Naive thymus-derived CD4-positive, alpha-beta T cell (primary cell): ENCODE measurements around the gene VASP. TPM values are rescaled to one million over a fixed set of nuclear protein-coding genes. Genes with fewer than 3 reads are reported as not detected.

Experiments used
- ATAC-seq: fragments of 150-1000 bp; cut with Tn5 transposase; 2 replicates; pipeline ENCODE4 v1.10.0; 2021; ENCODE audit warnings: mild to moderate bottlenecking, moderate library complexity
- CTCF ChIA-PET: fragments of 350-600 bp; sonication (Branson Sonifier 250); formaldehyde crosslinking; loops from one replicate; lab custom pipeline; 2021; ENCODE audit warnings: antibody characterized with exemption; lab: Charles Lee
- POLR2A ChIA-PET: fragments of 350-600 bp; sonication (Branson Sonifier 250); formaldehyde crosslinking; loops from one replicate; lab custom pipeline; 2021; ENCODE audit warnings: antibody characterized with exemption, inconsistent platforms; lab: Charles Lee
- DNase-seq, 9 donors: peaks; one replicate each; pipeline versions ENCODE4 v3.0.0 to v3.0.0-alpha.2; 2020 to 2022; ENCODE audit warnings: mixed read lengths in 1 of 9
- H3K27ac ChIP-seq: one replicate; pipeline ENCODE4 v1.7.0; 2013; ENCODE audit warnings: mild to moderate bottlenecking, low read depth, low read length, moderate library complexity
- H3K27me3 ChIP-seq, 2 donors: one replicate each; pipeline ENCODE4 v1.7.0; 2013; ENCODE audit warnings: low read length in 2 of 2, mild to moderate bottlenecking in 2 of 2, moderate library complexity in 2 of 2; ENCODE audit not compliant: control insufficient read depth in 2 of 2, insufficient read depth in 2 of 2
- H3K36me3 ChIP-seq, 3 experiments: 1 replicate in 2 of 3; 2 replicates in 1 of 3; pipeline ENCODE4 v1.7.0; 2013; ENCODE audit warnings: low read length in 3 of 3, mild to moderate bottlenecking in 3 of 3, moderate library complexity in 1 of 3; ENCODE audit not compliant: insufficient read depth in 3 of 3, control insufficient read depth in 2 of 3
- H3K4me1 ChIP-seq, 2 donors: one replicate each; pipeline ENCODE4 v1.7.0; 2013; ENCODE audit warnings: low read length in 2 of 2, mild to moderate bottlenecking in 2 of 2, moderate library complexity in 1 of 2; ENCODE audit not compliant: control insufficient read depth in 2 of 2, insufficient read depth in 2 of 2
- H3K4me3 ChIP-seq: 2 replicates; pipeline ENCODE4 v1.7.0; 2013; ENCODE audit warnings: mild to moderate bottlenecking, low read length
- H3K9me3 ChIP-seq, 3 experiments: 1 replicate in 2 of 3; 2 replicates in 1 of 3; pipeline ENCODE4 v1.7.0; 2013; ENCODE audit warnings: low read length in 3 of 3; ENCODE audit not compliant: control insufficient read depth in 2 of 3
- H3K27ac Mint-ChIP-seq, 9 donors: one replicate each; pipeline ENCODE4 v1.8.0; 2020 to 2022; ENCODE audit warnings: mixed read lengths in 9 of 9, mild to moderate bottlenecking in 8 of 9, moderate library complexity in 5 of 9, inconsistent platforms in 2 of 9
- H3K27me3 Mint-ChIP-seq, 5 donors: one replicate each; pipeline ENCODE4 v1.8.0; 2021 to 2022; ENCODE audit warnings: mixed read lengths in 5 of 5, mild to moderate bottlenecking in 1 of 5
- H3K36me3 Mint-ChIP-seq, 5 donors: one replicate each; pipeline ENCODE4 v1.8.0; 2020 to 2022; ENCODE audit warnings: mixed read lengths in 5 of 5, mild to moderate bottlenecking in 3 of 5, inconsistent platforms in 1 of 5
- H3K4me1 Mint-ChIP-seq, 7 donors: one replicate each; pipeline ENCODE4 v1.8.0; 2020 to 2022; ENCODE audit warnings: mixed read lengths in 7 of 7, mild to moderate bottlenecking in 3 of 7, inconsistent platforms in 1 of 7
- H3K4me3 Mint-ChIP-seq, 10 donors: one replicate each; pipeline ENCODE4 v1.8.0; 2020 to 2022; ENCODE audit warnings: mild to moderate bottlenecking in 10 of 10, mixed read lengths in 10 of 10, moderate library complexity in 6 of 10, inconsistent platforms in 2 of 10
- H3K9me3 Mint-ChIP-seq, 11 donors: one replicate each; pipeline ENCODE4 v1.8.0; 2020 to 2022; ENCODE audit warnings: mixed read lengths in 11 of 11, mild to moderate bottlenecking in 4 of 11, inconsistent platforms in 1 of 11, moderate library complexity in 1 of 11
- intact Hi-C, 2 donors: fragments of 100-400 bp; cut with micrococcal nuclease; formaldehyde crosslinking; loops; one replicate each; pipeline ENCODE4 v1.15.1; 2023
- polyA plus RNA-seq, 2 donors: library from polyadenylated mRNA; unstranded; fragments of 300-500 nt; fragmentation: Illumina TruSeq; gene quantifications; one replicate each; pipeline ENCODE4 v1.2.3, GENCODE V29; 2021
- total RNA-seq, 6 experiments: library from RNA in 5 of 6; stranded (reverse) in 5 of 6; gene quantifications; 1 replicate in 5 of 6; 2 replicates in 1 of 6; pipeline ENCODE4 v1.2.3 and lab custom pipeline; 2021 to 2026

VASP gene
- total and polyA plus RNA-seq, 7 experiments from 2014 or later: 27.0 to 206 (median 74.2) TPM

GRCh38 chr19:45518469-45518826 lies 11.2 kb downstream of the VASP start:
- ChIA-PET POLR2A (no interaction called here), CTCF (interaction anchor here (0.7 kb wide), 1 partner anchor 44 kb away, joined by 3 read pairs; no protein-coding TSS in a partner anchor)
- Mint-ChIP-seq H3K4me3 (no peak overlapping the region), H3K4me1 (peaks cover 14 to 40% (median 33%) of the 10 kb centered on the region in 7 donors), H3K27ac (no peak overlapping the region), H3K9me3 (no peaks in the 10 kb centered on the region), H3K36me3 (peaks cover 0 to 23% (median 5%) of the 10 kb centered on the region in 5 donors), H3K27me3 (no peaks in the 10 kb centered on the region)
- H3K9me3 ChIP-seq: no peaks in the 10 kb centered on the region
- H3K27ac ChIP-seq: no peak overlapping the region
- no peak overlapping the region for H3K4me3 ChIP-seq
- intact Hi-C loops: no loop called here
- no peak for ATAC-seq
- H3K27me3 ChIP-seq: no peaks in the 10 kb centered on the region
- peaks cover 24 to 28% of the 10 kb centered on the region in 2 donors for H3K4me1 ChIP-seq
- no peak for DNase-seq
- H3K36me3 ChIP-seq: peaks cover 0 to 52% (median 6%) of the 10 kb centered on the region in 3 experiments

- H3K36me3 Mint-ChIP-seq: peaks cover 0 to 19% (median 8%) of the 10 kb centered on the region in 5 donors
- intact Hi-C loops: no loop called here
- no peak for DNase-seq
- no peak overlapping the region for H3K27ac ChIP-seq
- no peaks in the 10 kb centered on the region for H3K27me3 Mint-ChIP-seq
- no peak for ATAC-seq
- H3K4me3 Mint-ChIP-seq: no peak overlapping the region
- H3K27ac Mint-ChIP-seq: peak overlapping the region in 1 of 9 donors; percentile 17
- peaks cover 11 to 74% (median 17%) of the 10 kb centered on the region in 3 experiments for H3K36me3 ChIP-seq
- peaks cover 3 to 24% (median 9%) of the 10 kb centered on the region in 7 donors for H3K4me1 Mint-ChIP-seq
- H3K9me3 Mint-ChIP-seq: no peaks in the 10 kb centered on the region
- no peaks in the 10 kb centered on the region for H3K9me3 ChIP-seq
- ChIA-PET POLR2A (no interaction called here), CTCF (interaction anchor here (1.1 kb wide), 1 partner anchor 120 kb away, joined by 6 read pairs; no protein-coding TSS in a partner anchor)
- no peaks in the 10 kb centered on the region for H3K4me1 ChIP-seq
- H3K27me3 ChIP-seq: no peaks in the 10 kb centered on the region
- no peak overlapping the region for H3K4me3 ChIP-seq
Measured at GRCh38 chr19:45522010-45522941, 15.0 kb downstream of the VASP start.

- H3K27ac ChIP-seq: no peak overlapping the region
- Mint-ChIP-seq H3K36me3 (peaks cover 0 to 18% (median 7%) of the 10 kb centered on the region in 5 donors), H3K4me3 (no peak overlapping the region), H3K27me3 (no peaks in the 10 kb centered on the region), H3K9me3 (no peaks in the 10 kb centered on the region), H3K27ac (peak overlapping the region in 8 of 9 donors; percentile 26 to 88 (median 65)), H3K4me1 (peaks cover 11 to 24% (median 17%) of the 10 kb centered on the region in 7 donors)
- H3K36me3 ChIP-seq: peaks cover 8 to 60% (median 17%) of the 10 kb centered on the region in 3 experiments
- DNase-seq (peak; percentile 54 to 85 (median 83)), ATAC-seq (peak; percentile 100)
- POLR2A ChIA-PET: interaction anchor here (0.7 kb wide), 1 partner anchor 35 kb away, joined by 3 read pairs; no protein-coding TSS in a partner anchor
- no peaks in the 10 kb centered on the region for H3K27me3 ChIP-seq
- H3K4me1 ChIP-seq: no peaks in the 10 kb centered on the region
- intact Hi-C loops: loop anchor here (1.0 kb wide), 12 partner anchors 16 to 170 kb away; partner anchors contain the start of genes OPA3 (in 1 of the 2), PPM1N (in 1 of the 2), QPCTL (in 1 of the 2) and VASP (in 1 of the 2)
- no peak overlapping the region for H3K4me3 ChIP-seq
- CTCF ChIA-PET: interaction anchor here (0.9 to 1.6 kb wide), 2 partner anchors 83 to 118 kb away, joined by 7 to 11 read pairs; no protein-coding TSS in a partner anchor
- no peaks in the 10 kb centered on the region for H3K9me3 ChIP-seq
Measured at GRCh38 chr19:45523642-45524256, 16.5 kb downstream of the VASP start.

- Histone ChIP-seq H3K27me3 (no peaks in the 10 kb centered on the region), H3K9me3 (no peaks in the 10 kb centered on the region), H3K36me3 (peaks cover 8 to 59% (median 17%) of the 10 kb centered on the region in 3 experiments), H3K4me3 (no peak overlapping the region), H3K27ac (no peak overlapping the region), H3K4me1 (peaks cover 0 to 8% of the 10 kb centered on the region in 2 donors)
- ChIA-PET CTCF (interaction anchor here (0.6 to 1.6 kb wide), 9 partner anchors 33 to 572 kb away, joined by 3 to 11 read pairs (median 4); partner anchors contain the start of gene SIX5), POLR2A (interaction anchor here (0.7 kb wide), 1 partner anchor 34 kb away, joined by 3 read pairs; no protein-coding TSS in a partner anchor)
- Mint-ChIP-seq H3K36me3 (peaks cover 0 to 18% (median 7%) of the 10 kb centered on the region in 5 donors), H3K9me3 (no peaks in the 10 kb centered on the region), H3K27me3 (no peaks in the 10 kb centered on the region), H3K27ac (peak overlapping the region in 1 of 9 donors; percentile 67), H3K4me1 (peaks cover 16 to 29% (median 24%) of the 10 kb centered on the region in 7 donors), H3K4me3 (no peak overlapping the region)
- intact Hi-C loops: no loop called here
- ATAC-seq (no peak), DNase-seq (no peak)
Measured at GRCh38 chr19:45524575-45525129, 17.4 kb downstream of the VASP start.

GRCh38 chr19:45526143-45526542 lies 18.9 kb downstream of the VASP start:
- H3K27ac Mint-ChIP-seq: peak overlapping the region in 1 of 9 donors; percentile 24
- H3K4me1 ChIP-seq: peaks cover 0 to 9% of the 10 kb centered on the region in 2 donors
- intact Hi-C loops: no loop called here

GRCh38 chr19:45526971-45527370 lies 19.7 kb downstream of the VASP start:
- Histone ChIP-seq H3K4me3 (no peak overlapping the region), H3K9me3 (no peaks in the 10 kb centered on the region), H3K36me3 (peaks cover 5 to 41% (median 17%) of the 10 kb centered on the region in 3 experiments), H3K27me3 (no peaks in the 10 kb centered on the region), H3K27ac (no peak overlapping the region), H3K4me1 (peaks cover 0 to 9% of the 10 kb centered on the region in 2 donors)
- peaks cover 0 to 4% (median 0%) of the 10 kb centered on the region in 5 donors for H3K27me3 Mint-ChIP-seq
- peaks cover 17 to 30% (median 18%) of the 10 kb centered on the region in 7 donors for H3K4me1 Mint-ChIP-seq
- ATAC-seq (no peak), DNase-seq (no peak)
- intact Hi-C loops: loop anchor here in 1 of 2 donors (1.0 kb wide), 1 partner anchor 21 kb away; no protein-coding TSS in a partner anchor
- ChIA-PET POLR2A (no interaction called here), CTCF (no interaction called here)
- H3K9me3 Mint-ChIP-seq: peaks cover 0 to 5% (median 0%) of the 10 kb centered on the region in 11 donors
- H3K27ac Mint-ChIP-seq: no peak overlapping the region
- peaks cover 0 to 23% (median 7%) of the 10 kb centered on the region in 5 donors for H3K36me3 Mint-ChIP-seq
- H3K4me3 Mint-ChIP-seq: no peak overlapping the region

More at GRCh38 chr19:45526143-45526542, 18.9 kb downstream of the VASP start:
- Histone ChIP-seq H3K4me3 (no peak overlapping the region), H3K27ac (no peak overlapping the region), H3K27me3 (no peaks in the 10 kb centered on the region), H3K36me3 (peaks cover 7 to 49% (median 17%) of the 10 kb centered on the region in 3 experiments), H3K9me3 (no peaks in the 10 kb centered on the region)
- no peaks in the 10 kb centered on the region for H3K27me3 Mint-ChIP-seq
- ChIA-PET POLR2A (no interaction called here), CTCF (no interaction called here)
- H3K4me3 Mint-ChIP-seq: no peak overlapping the region
- no peak for ATAC-seq
- no peaks in the 10 kb centered on the region for H3K9me3 Mint-ChIP-seq
- peaks cover 17 to 30% (median 21%) of the 10 kb centered on the region in 7 donors for H3K4me1 Mint-ChIP-seq
- peaks cover 0 to 17% (median 7%) of the 10 kb centered on the region in 5 donors for H3K36me3 Mint-ChIP-seq
- DNase-seq: no peak
